SK-N-SH (cell line): ENCODE results near the gene BCAT1. TPM values are rescaled to one million over a fixed set of nuclear protein-coding genes. Genes with fewer than 3 reads are reported as not detected.
A peak's percentile ranks its signal among the peaks of the same experiment; 100 is the strongest.
"Not testable (repeated sequence)": the region's sequence is repeated elsewhere in the genome, so short reads cannot be mapped to it uniquely, and the experiment has no call there.

Experiments used
- CTCF ChIA-PET: fragments of 300-600, 350-600 bp; formaldehyde crosslinking; extraction: SDS; loops from one replicate; lab custom pipeline; 2021; lab: Yijun Ruan, JAX
- POLR2A ChIA-PET: fragments of 350-600 bp; sonication (Branson Sonifier 250); formaldehyde crosslinking; extraction: SDS; loops from one replicate; lab custom pipeline; 2020; ENCODE audit warnings: antibody characterized with exemption, inconsistent platforms; lab: Yijun Ruan, JAX
- DNase-seq: peaks from one replicate; pipeline ENCODE4 v3.0.0; 2012
- H2AFZ ChIP-seq: fragments of 200-600 bp; sonication (generic); 2 replicates; pipeline ENCODE4 v1.8.1; 2016; ENCODE audit warnings: antibody characterized with exemption, mild to moderate bottlenecking, low read depth
- H3F3A ChIP-seq: fragments of 200-600 bp; sonication (generic); replicated peaks from 2 replicates; pipeline ENCODE3; 2016; ENCODE audit warnings: antibody characterized with exemption, mild to moderate bottlenecking; ENCODE audit not compliant: insufficient read depth
- H3K27ac ChIP-seq, 2 experiments: fragments of 200-500 bp in 1 of 2; fragments of 200-600 bp in 1 of 2; sonication (Bioruptor generic) in 1 of 2; sonication (generic), shearing (Covaris generic) in 1 of 2; 2 replicates each; pipeline versions ENCODE4 v1.5.1 to v1.6.1; 2014 to 2016; ENCODE audit warnings: low read depth in 2 of 2, inconsistent platforms in 1 of 2, low read length in 1 of 2, mild to moderate bottlenecking in 1 of 2, mixed read lengths in 1 of 2
- H3K27me3 ChIP-seq: fragments of 200-600 bp; sonication (generic), shearing (Covaris generic); 2 replicates; pipeline ENCODE4 v1.6.1; 2016; ENCODE audit warnings: mixed run types; ENCODE audit not compliant: insufficient read depth
- H3K36me3 ChIP-seq, 2 experiments: fragments of 200-500 bp in 1 of 2; fragments of 200-600 bp in 1 of 2; sonication (Bioruptor generic) in 1 of 2; sonication (generic) in 1 of 2; replicated peaks in 1 of 2; 2 replicates each; pipeline versions ENCODE3 to v1.5.1; 2014 to 2016; ENCODE audit warnings: low read length in 1 of 2, mild to moderate bottlenecking in 1 of 2; ENCODE audit not compliant: insufficient read depth in 2 of 2, control insufficient read depth in 1 of 2
- H3K4me1 ChIP-seq, 2 experiments: fragments of 200-500 bp in 1 of 2; fragments of 200-600 bp in 1 of 2; sonication (Bioruptor generic) in 1 of 2; sonication (generic), shearing (Covaris generic) in 1 of 2; 2 replicates each; pipeline versions ENCODE4 v1.5.1 to v1.6.1; 2014 to 2016; ENCODE audit warnings: low read depth in 1 of 2, low read length in 1 of 2, mixed run types in 1 of 2; ENCODE audit not compliant: insufficient read depth in 2 of 2, control insufficient read depth in 1 of 2
- H3K4me2 ChIP-seq: fragments of 200-600 bp; sonication (generic), shearing (Covaris generic); 2 replicates; pipeline ENCODE4 v1.6.1; 2017; ENCODE audit warnings: mixed run types
- H3K4me3 ChIP-seq, 2 experiments: fragments of 200-500 bp in 1 of 2; fragments of 200-600 bp in 1 of 2; sonication (Bioruptor generic) in 1 of 2; sonication (generic), shearing (Covaris generic) in 1 of 2; 2 replicates each; pipeline versions ENCODE4 v1.5.1 to v1.8.1; 2014 to 2016; ENCODE audit warnings: low read depth in 2 of 2, inconsistent platforms in 1 of 2, low read length in 1 of 2, mild to moderate bottlenecking in 1 of 2, mixed read lengths in 1 of 2, moderate library complexity in 1 of 2
- H3K79me2 ChIP-seq: fragments of 200-600 bp; sonication (generic); 2 replicates; pipeline ENCODE4 v1.8.1; 2017; ENCODE audit warnings: mild to moderate bottlenecking; ENCODE audit not compliant: insufficient read depth
- H3K9ac ChIP-seq: fragments of 200-600 bp; sonication (generic); 2 replicates; pipeline ENCODE4 v1.6.1; 2017; ENCODE audit warnings: mixed run types
- H3K9me2 ChIP-seq: fragments of 200-600 bp; sonication (generic); 2 replicates; pipeline ENCODE4 v1.6.1; 2017; ENCODE audit warnings: mixed run types
- H3K9me3 ChIP-seq: fragments of 200-600 bp; sonication (generic); 2 replicates; pipeline ENCODE4 v1.6.1; 2017; ENCODE audit warnings: mixed run types, mild to moderate bottlenecking, moderate library complexity
- H4K20me1 ChIP-seq: fragments of 200-600 bp; sonication (generic); 2 replicates; pipeline ENCODE4 v1.6.1; 2017; ENCODE audit warnings: mild to moderate bottlenecking, mixed run types; ENCODE audit not compliant: insufficient read depth
- CHD2 ChIP-seq: fragments of 150-350 bp; IDR thresholded peaks from 2 replicates; pipeline ENCODE4 v1.6.1; 2018; ENCODE audit warnings: low read length; ENCODE audit not compliant: partially characterized antibody
- ELF1 ChIP-seq: IDR thresholded peaks from 2 replicates; pipeline ENCODE4 v1.4.0; 2012
- GABPA ChIP-seq: IDR thresholded peaks from 2 replicates; pipeline ENCODE4 v1.4.0; 2012; ENCODE audit warnings: low read depth, mild to moderate bottlenecking
- NRF1 ChIP-seq: IDR thresholded peaks from 2 replicates; pipeline ENCODE4 v1.6.1; 2012; ENCODE audit warnings: low read depth, mild to moderate bottlenecking, low read length
- POLR2AphosphoS5 ChIP-seq: IDR thresholded peaks from 2 replicates; pipeline ENCODE4 v1.6.1; 2012; ENCODE audit warnings: low read depth, low read length
- RAD21 ChIP-seq: IDR thresholded peaks from 2 replicates; pipeline ENCODE4 v1.6.1; 2012; ENCODE audit warnings: mild to moderate bottlenecking, low read length
- WGBS: methylation state at CpG from one replicate; pipeline ENCODE4 v1.1.6; 2017; ENCODE audit warnings: low lambda C conversion rate; 5-methylcytosine and 5-hydroxymethylcytosine counted together
- polyA plus RNA-seq, 3 experiments: library from polyadenylated mRNA; depleted of rRNA; stranded (reverse); fragments of >200 nt; gene quantifications; 2 replicates each; pipeline ENCODE4 v1.2.3, GENCODE V29; 2012
- TF ChIP-seq, protein P1 (sequence below): fragments of 200-600 bp; sonication (generic); IDR thresholded peaks from 2 replicates; pipeline ENCODE4 v1.6.1; 2017; ENCODE audit warnings: antibody characterized with exemption, mild to moderate bottlenecking, moderate library complexity
- TF ChIP-seq, protein P2 (sequence below): fragments of 150-350 bp; IDR thresholded peaks from 2 replicates; pipeline ENCODE4 v1.6.1; 2017; ENCODE audit warnings: antibody characterized with exemption, low read length, low read depth, borderline replicate concordance

Gene BCAT1
- polyA plus RNA-seq, 1 of the 3 experiments (the other 2 are of a cell fraction), result 7.7 TPM

DNA sequence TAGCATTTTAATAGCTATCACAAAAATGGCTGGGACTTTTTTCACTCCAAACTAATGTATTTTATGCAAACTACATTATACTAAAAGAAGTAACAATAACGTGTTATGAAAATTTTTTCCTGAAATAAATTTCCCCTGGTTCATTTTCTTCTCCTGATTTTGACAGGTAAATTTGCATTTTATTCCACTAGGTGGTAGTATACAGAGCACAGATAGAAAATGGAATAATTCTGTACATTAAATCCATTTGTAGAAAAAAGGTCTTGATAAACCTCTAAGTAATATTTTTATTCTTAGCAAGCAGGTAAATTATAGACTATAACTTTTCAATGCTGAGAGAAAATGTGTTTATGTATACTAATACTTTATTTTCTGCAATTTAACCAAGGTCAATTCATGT lies 96.5 kb downstream of the BCAT1 start:
- CTCF ChIA-PET, result interaction anchor here (0.7 to 3.7 kb wide), 19 partner anchors 8 to 535 kb away, joined by 3 to 26 read pairs (median 4); partner anchors contain the start of gene BCAT1
- no peak overlapping the region for H3K4me3 ChIP-seq
- no peak overlapping the region for H3K9ac ChIP-seq
- no peaks in the 10 kb centered on the region for H3K27me3 ChIP-seq
- H3K79me2 ChIP-seq, result peaks cover 31% of the 10 kb centered on the region; the same call in 1 of the 2 replicates
- POLR2A ChIA-PET, result no interaction called here
- H3K27ac ChIP-seq, result no peak overlapping the region
- H3K4me1 ChIP-seq, result peaks cover 0 to 14% of the 10 kb centered on the region in 2 experiments; a peak in 3 of 4 replicates
- peaks cover 5% of the 10 kb centered on the region for H3F3A ChIP-seq
- H4K20me1 ChIP-seq, result no peaks in the 10 kb centered on the region
- no peaks in the 10 kb centered on the region for H3K9me2 ChIP-seq
- H3K9me3 ChIP-seq, result no peaks in the 10 kb centered on the region
- H3K4me2 ChIP-seq, result no peak overlapping the region
- 71% methylated on average over 1 of the region's 1 CpG for WGBS
- TF ChIP-seq POLR2AphosphoS5 (no peak), GABPA (no peak), RAD21 (peak; percentile 51)
- TF ChIP-seq, protein P1, sequence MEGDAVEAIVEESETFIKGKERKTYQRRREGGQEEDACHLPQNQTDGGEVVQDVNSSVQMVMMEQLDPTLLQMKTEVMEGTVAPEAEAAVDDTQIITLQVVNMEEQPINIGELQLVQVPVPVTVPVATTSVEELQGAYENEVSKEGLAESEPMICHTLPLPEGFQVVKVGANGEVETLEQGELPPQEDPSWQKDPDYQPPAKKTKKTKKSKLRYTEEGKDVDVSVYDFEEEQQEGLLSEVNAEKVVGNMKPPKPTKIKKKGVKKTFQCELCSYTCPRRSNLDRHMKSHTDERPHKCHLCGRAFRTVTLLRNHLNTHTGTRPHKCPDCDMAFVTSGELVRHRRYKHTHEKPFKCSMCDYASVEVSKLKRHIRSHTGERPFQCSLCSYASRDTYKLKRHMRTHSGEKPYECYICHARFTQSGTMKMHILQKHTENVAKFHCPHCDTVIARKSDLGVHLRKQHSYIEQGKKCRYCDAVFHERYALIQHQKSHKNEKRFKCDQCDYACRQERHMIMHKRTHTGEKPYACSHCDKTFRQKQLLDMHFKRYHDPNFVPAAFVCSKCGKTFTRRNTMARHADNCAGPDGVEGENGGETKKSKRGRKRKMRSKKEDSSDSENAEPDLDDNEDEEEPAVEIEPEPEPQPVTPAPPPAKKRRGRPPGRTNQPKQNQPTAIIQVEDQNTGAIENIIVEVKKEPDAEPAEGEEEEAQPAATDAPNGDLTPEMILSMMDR, result peak; percentile 68
- TF ChIP-seq, protein P2, sequence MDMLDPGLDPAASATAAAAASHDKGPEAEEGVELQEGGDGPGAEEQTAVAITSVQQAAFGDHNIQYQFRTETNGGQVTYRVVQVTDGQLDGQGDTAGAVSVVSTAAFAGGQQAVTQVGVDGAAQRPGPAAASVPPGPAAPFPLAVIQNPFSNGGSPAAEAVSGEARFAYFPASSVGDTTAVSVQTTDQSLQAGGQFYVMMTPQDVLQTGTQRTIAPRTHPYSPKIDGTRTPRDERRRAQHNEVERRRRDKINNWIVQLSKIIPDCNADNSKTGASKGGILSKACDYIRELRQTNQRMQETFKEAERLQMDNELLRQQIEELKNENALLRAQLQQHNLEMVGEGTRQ, result no peak
- H2AFZ ChIP-seq, result no peak overlapping the region
- H3K36me3 ChIP-seq, result peaks cover 15 to 30% of the 10 kb centered on the region in 2 experiments
- no peak for DNase-seq

DNA sequence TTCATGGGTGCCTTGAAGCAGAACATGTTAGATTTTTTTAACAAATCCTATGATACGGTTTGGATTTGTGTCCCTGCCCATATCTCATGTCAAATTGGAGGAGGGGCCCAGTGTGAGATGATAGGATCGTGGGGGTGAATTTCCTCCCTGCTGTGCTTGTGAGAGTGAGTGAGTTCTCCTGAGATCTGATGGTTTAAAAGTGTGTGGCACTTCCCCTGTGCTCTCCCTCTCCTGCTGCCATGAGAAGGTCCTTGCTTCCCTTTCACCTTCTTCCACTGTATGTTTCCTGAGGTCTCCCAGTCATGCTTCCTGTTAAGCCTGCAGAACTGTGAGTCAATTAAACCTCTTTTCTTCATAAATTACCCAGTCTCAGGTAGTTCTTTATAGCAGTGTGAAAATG lies 97.0 kb downstream of the BCAT1 start:
- Histone ChIP-seq H3K36me3 (peaks cover 18 to 25% of the 10 kb centered on the region in 2 experiments), H3K79me2 (peaks cover 31% of the 10 kb centered on the region; the same call in 1 of the 2 replicates), H3K4me1 (peaks cover 0 to 14% of the 10 kb centered on the region in 2 experiments; a peak in 3 of 4 replicates)
- DNase-seq, H3K27ac ChIP-seq, H3K4me3 ChIP-seq, H4K20me1 ChIP-seq, H3K9me3 ChIP-seq, H3K9ac ChIP-seq, H2AFZ ChIP-seq, POLR2A ChIA-PET, H3K9me2 ChIP-seq, H3F3A ChIP-seq, H3K27me3 ChIP-seq, H3K4me2 ChIP-seq: not testable (repeated sequence)
- CTCF ChIA-PET, result interaction anchor here (0.7 to 3.7 kb wide), 17 partner anchors 10 to 303 kb away, joined by 3 to 26 read pairs (median 4); partner anchors contain the start of gene BCAT1
- 89% methylated on average over 2 of the region's 2 CpGs for WGBS

DNA sequence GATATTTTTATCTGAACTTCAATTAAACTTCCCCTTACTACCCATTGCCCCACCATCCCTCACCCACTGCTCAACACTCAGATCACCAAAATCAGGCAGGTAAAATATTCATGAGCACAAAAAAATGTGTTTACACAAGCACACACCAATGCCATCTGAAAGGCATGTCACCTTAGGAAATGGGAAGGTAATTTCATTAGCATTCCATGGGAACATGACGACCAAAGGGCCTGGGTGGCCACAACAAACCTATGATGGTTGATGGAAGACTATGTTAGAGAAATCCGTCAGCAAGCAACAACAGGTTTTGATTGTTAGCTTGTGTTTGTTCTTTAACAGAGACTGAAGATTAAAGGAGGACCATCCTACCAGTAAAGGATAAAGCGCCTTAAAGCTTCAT lies 97.6 kb downstream of the BCAT1 start:
- ChIA-PET CTCF (interaction anchor here (1.0 to 3.7 kb wide), 5 partner anchors 10 to 303 kb away, joined by 3 to 26 read pairs (median 11); no protein-coding TSS in a partner anchor), POLR2A (no interaction called here)
- Histone ChIP-seq H3K36me3 (peaks cover 18 to 24% of the 10 kb centered on the region in 2 experiments), H3K27ac (no peak overlapping the region), H3K9ac (no peak overlapping the region), H3K9me3 (no peaks in the 10 kb centered on the region), H3K4me2 (no peak overlapping the region), H3K4me1 (peaks cover 0 to 14% of the 10 kb centered on the region in 2 experiments; a peak in 3 of 4 replicates), H3K27me3 (no peaks in the 10 kb centered on the region), H3K79me2 (peaks cover 31% of the 10 kb centered on the region; the same call in 1 of the 2 replicates), H3K4me3 (no peak overlapping the region), H4K20me1 (no peaks in the 10 kb centered on the region), H2AFZ (no peak overlapping the region), H3F3A (peaks cover 15% of the 10 kb centered on the region), H3K9me2 (no peaks in the 10 kb centered on the region)
- DNase-seq, result no peak
- no peak for TF ChIP-seq ELF1
- no peak for TF ChIP-seq CHD2
- no peak for TF ChIP-seq NRF1
- TF ChIP-seq, protein P1, result no peak
- WGBS, result 94% methylated on average over 3 of the region's 3 CpGs
